Peyer's patch (tissue), 4 donors: ENCODE results near the gene GNG13. TPM values are rescaled to one million over a fixed set of nuclear protein-coding genes. Genes with fewer than 3 reads are reported as not detected.

Source experiments
- DNase-seq, 3 donors: peaks; one replicate each; pipeline ENCODE4 v3.0.0-alpha.2; 2017 to 2019
- H3K27ac ChIP-seq, 4 donors: fragments of 200-600 bp; sonication (generic); one replicate each; pipeline ENCODE4 v1.5.1; 2016 to 2019
- H3K27me3 ChIP-seq, 2 donors: fragments of 200-600 bp; sonication (generic); one replicate each; pipeline ENCODE4 v1.5.1; 2019
- H3K36me3 ChIP-seq, 3 donors: fragments of 200-600 bp; sonication (generic); one replicate each; pipeline ENCODE4 v1.5.1; 2016 to 2019
- H3K4me1 ChIP-seq, 4 donors: fragments of 200-600 bp; sonication (generic); one replicate each; pipeline ENCODE4 v1.5.1; 2016 to 2019
- H3K4me3 ChIP-seq, 4 donors: fragments of 200-600 bp; sonication (generic); 1 replicate in 3 of 4; 2 replicates in 1 of 4; pipeline ENCODE4 v1.5.1; 2016 to 2019; ENCODE audit warnings: mild to moderate bottlenecking in 1 of 4
- H3K9me3 ChIP-seq, 4 donors: fragments of 200-600 bp; sonication (generic); one replicate each; pipeline ENCODE4 v1.5.1; 2016 to 2019; ENCODE audit warnings: mild to moderate bottlenecking in 1 of 4
- CTCF ChIP-seq, 6 experiments: fragments of 450-650 bp in 4 of 6; fragments of 200-600 bp in 2 of 6; sonication (generic) in 1 of 6; IDR thresholded peaks; one replicate each; pipeline ENCODE4 v1.5.1; 2017 to 2019; ENCODE audit warnings: antibody characterized with exemption in 6 of 6, mild to moderate bottlenecking in 3 of 6, moderate library complexity in 1 of 6
- POLR2A ChIP-seq, 2 donors: fragments of 450-650 bp; IDR thresholded peaks; one replicate each; pipeline ENCODE4 v1.5.1; 2017; ENCODE audit warnings: antibody characterized with exemption in 2 of 2, mild to moderate bottlenecking in 2 of 2, moderate library complexity in 2 of 2
- small RNA-seq, 2 donors: library from RNA; depleted of rRNA; stranded (forward); fragments of <200 nt; gene quantifications; one replicate each; pipeline ENCODE3, GENCODE V24; 2016
- total RNA-seq, 4 donors: library from RNA; depleted of rRNA; stranded (reverse); fragments of >200 nt; gene quantifications; one replicate each; pipeline ENCODE4 v1.1.0, GENCODE V29; 2016

The GNG13 gene
- total RNA-seq, 4 donors from 2014 or later: 1.9 TPM; not detected in 3

GRCh38 chr16:750485-750884 is 50.0 kb downstream of the GNG13 start:
- TF ChIP-seq POLR2A (IDR thresholded peaks at IDR 0.05) (no peak), CTCF (IDR thresholded peaks at IDR 0.05) (no peak)
- H3K4me3 ChIP-seq: no peak overlapping the region
- no peaks in the 10 kb centered on the region for H3K4me1 ChIP-seq
- no peak overlapping the region for H3K27ac ChIP-seq
- H3K27me3 ChIP-seq: no peaks in the 10 kb centered on the region
- DNase-seq: no peak
- H3K36me3 ChIP-seq: no peaks in the 10 kb centered on the region
- H3K9me3 ChIP-seq: no peaks in the 10 kb centered on the region

GRCh38 chr16:749010-749409 is 51.5 kb downstream of the GNG13 start:
- Histone ChIP-seq H3K27me3 (no peaks in the 10 kb centered on the region), H3K4me3 (no peak overlapping the region), H3K9me3 (no peaks in the 10 kb centered on the region), H3K27ac (no peak overlapping the region), H3K4me1 (no peaks in the 10 kb centered on the region), H3K36me3 (no peaks in the 10 kb centered on the region)
- no peak for DNase-seq
- TF ChIP-seq POLR2A (IDR thresholded peaks at IDR 0.05) (no peak), CTCF (IDR thresholded peaks at IDR 0.05) (no peak)

Small RNAs within 50 kb of the gene (small RNA-seq; reads per million reads assigned to genes)
- gene MIR662: 0 reads per million in 2 donors

Other genes with a start within 250 kb of the GNG13 start
- gene PRR35, start 240.3 kb downstream of the GNG13 start, total RNA-seq: not detected
- gene NHLRC4, start 233.7 kb downstream of the GNG13 start, total RNA-seq: 10 to 100 TPM in 1 of 4 donors, 1 to 10 TPM in 3; 1.2 to 17.3 (median 1.5) TPM
- gene PIGQ, start 230.8 kb downstream of the GNG13 start, total RNA-seq: 10 to 100 TPM; 33.1 to 65.6 (median 55.2) TPM
- 10 to 100 TPM; 27.2 to 83.6 (median 62.7) TPM for gene RAB40C, start 210.7 kb downstream of the GNG13 start, total RNA-seq
- 1 to 10 TPM; 2.5 to 6.2 (median 3.8) TPM for gene WFIKKN1, start 169.7 kb downstream of the GNG13 start, total RNA-seq
- 100 to 1,000 TPM in 1 of 4 donors, 10 to 100 TPM in 3; 44.5 to 153 (median 60.2) TPM for gene METTL26, start 164.4 kb downstream of the GNG13 start, total RNA-seq
- 100 to 1,000 TPM; 114 to 260 (median 222) TPM for gene MCRIP2, start 158.9 kb downstream of the GNG13 start, total RNA-seq
- 100 to 1,000 TPM in 2 of 4 donors, 10 to 100 TPM in 2; 29.8 to 154 (median 73.6) TPM for gene WDR90, start 151.4 kb downstream of the GNG13 start, total RNA-seq
- 100 to 1,000 TPM; 110 to 416 (median 239) TPM for gene RHOT2, start 132.6 kb downstream of the GNG13 start, total RNA-seq
- 10 to 100 TPM in 2 of 4 donors, 1 to 10 TPM in 2; 4.1 to 13.6 (median 9.9) TPM for gene RHBDL1, start 125.1 kb downstream of the GNG13 start, total RNA-seq
- gene STUB1, start 120.3 kb downstream of the GNG13 start, total RNA-seq: 100 to 1,000 TPM in 3 of 4 donors, 10 to 100 TPM in 1; 96.0 to 291 (median 107) TPM
- gene JMJD8, start 116.4 kb downstream of the GNG13 start, total RNA-seq: 10 to 100 TPM; 45.6 to 56.1 (median 51.9) TPM
- 10 to 100 TPM in 3 of 4 donors, 1 to 10 TPM in 1; 8.3 to 20.4 (median 15.4) TPM for gene WDR24, start 110.3 kb downstream of the GNG13 start, total RNA-seq
- gene FBXL16, start 94.9 kb downstream of the GNG13 start, total RNA-seq: 1 to 10 TPM; 1.4 to 2.5 (median 1.9) TPM
- 10 to 100 TPM in 2 of 4 donors, 1 to 10 TPM in 2; 4.0 to 33.8 (median 8.9) TPM for gene METRN, start 85.6 kb downstream of the GNG13 start, total RNA-seq
- gene ANTKMT, start 79.6 kb downstream of the GNG13 start, total RNA-seq: 10 to 100 TPM; 52.8 to 93.9 (median 72.0) TPM
- 10 to 100 TPM in 1 of 4 donors, 1 to 10 TPM in 3; 2.1 to 13.2 (median 6.3) TPM for gene CCDC78, start 74.3 kb downstream of the GNG13 start, total RNA-seq
- 10 to 100 TPM in 1 of 4 donors, 1 to 10 TPM in 2, under 1 TPM in 1; 0.53 to 42.9 (median 3.4) TPM for gene HAGHL, start 73.6 kb downstream of the GNG13 start, total RNA-seq
- gene CIAO3, start 59.7 kb downstream of the GNG13 start, total RNA-seq: 100 to 1,000 TPM in 2 of 4 donors, 10 to 100 TPM in 2; 73.4 to 164 (median 117) TPM
- 1 to 10 TPM in 3 of 4 donors, not detected in 1; 2.6 to 7.7 (median 5.4) TPM for gene MSLN, start 40.0 kb downstream of the GNG13 start, total RNA-seq
- gene RPUSD1, start 12.4 kb downstream of the GNG13 start, total RNA-seq: 10 to 100 TPM; 31.0 to 42.1 (median 37.4) TPM
- gene CHTF18, start 12.1 kb downstream of the GNG13 start, total RNA-seq: 10 to 100 TPM; 12.1 to 91.6 (median 19.0) TPM
- 10 to 100 TPM; 16.3 to 85.4 (median 54.6) TPM for gene LMF1, start 170.2 kb upstream of the GNG13 start, total RNA-seq
- gene SOX8, start 181.0 kb upstream of the GNG13 start, total RNA-seq: 1 to 10 TPM in 2 of 4 donors, under 1 TPM in 1, not detected in 1; 0.27 to 3.3 (median 1.1) TPM